GM20000 (cell line): ENCODE data around the gene ST6GALNAC3.

Experiments
- DNase-seq: peaks from one replicate; pipeline ENCODE4 v3.0.0; 2012; ENCODE audit warnings: low spot score
- CTCF ChIP-seq: IDR thresholded peaks from 2 replicates; pipeline ENCODE4 v1.5.1; 2012; ENCODE audit warnings: mild to moderate bottlenecking, control low read depth; ENCODE audit errors: extremely low read depth, missing control alignments

ST6GALNAC3 gene

GRCh38 chr1:76279101-76279748, 204.7 kb downstream of the ST6GALNAC3 start:
- TF ChIP-seq CTCF, result no peak
- DNase-seq, result no peak

DNA sequence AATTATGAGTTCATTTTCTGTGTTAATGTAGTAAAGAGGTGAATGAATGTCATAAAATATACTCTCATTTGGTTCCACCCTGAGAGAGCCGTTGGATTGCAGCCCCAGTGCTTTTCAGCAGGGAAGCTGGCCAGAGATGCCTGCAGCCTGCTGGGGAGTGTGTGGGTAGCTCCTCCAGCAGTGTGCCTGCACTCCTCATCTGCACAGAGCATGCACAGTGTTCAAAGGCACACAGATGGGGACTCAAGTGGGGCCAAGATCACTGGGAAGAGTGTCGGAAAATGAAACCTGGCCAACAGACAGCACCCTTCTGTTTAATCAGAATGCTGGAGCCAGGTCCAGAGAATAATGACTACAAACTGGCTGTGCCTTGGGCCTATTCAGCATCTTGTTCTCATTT, 206.8 kb downstream of the ST6GALNAC3 start:
- no peak for DNase-seq
- no peak for TF ChIP-seq CTCF

DNA sequence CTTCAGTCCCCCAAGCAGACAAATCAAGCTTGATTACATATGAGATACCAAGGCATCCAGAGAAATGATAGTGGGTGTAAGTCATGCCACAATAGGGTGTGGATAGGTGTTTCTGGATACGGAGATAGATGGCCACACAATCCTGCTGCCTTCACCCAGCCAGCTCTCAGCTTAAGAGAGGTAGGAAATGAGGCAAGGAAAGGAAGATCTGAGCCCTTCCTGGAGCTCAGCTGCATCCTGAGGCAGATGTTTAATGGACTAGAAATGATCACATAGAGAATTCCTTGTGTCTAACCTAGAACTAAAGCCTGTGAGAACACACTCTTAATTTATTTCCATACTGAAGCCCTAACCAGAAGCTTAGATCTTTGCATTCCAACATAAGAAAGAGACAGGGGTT, 210.3 kb downstream of the ST6GALNAC3 start:
- DNase-seq, result no peak
- no peak for TF ChIP-seq CTCF

DNA sequence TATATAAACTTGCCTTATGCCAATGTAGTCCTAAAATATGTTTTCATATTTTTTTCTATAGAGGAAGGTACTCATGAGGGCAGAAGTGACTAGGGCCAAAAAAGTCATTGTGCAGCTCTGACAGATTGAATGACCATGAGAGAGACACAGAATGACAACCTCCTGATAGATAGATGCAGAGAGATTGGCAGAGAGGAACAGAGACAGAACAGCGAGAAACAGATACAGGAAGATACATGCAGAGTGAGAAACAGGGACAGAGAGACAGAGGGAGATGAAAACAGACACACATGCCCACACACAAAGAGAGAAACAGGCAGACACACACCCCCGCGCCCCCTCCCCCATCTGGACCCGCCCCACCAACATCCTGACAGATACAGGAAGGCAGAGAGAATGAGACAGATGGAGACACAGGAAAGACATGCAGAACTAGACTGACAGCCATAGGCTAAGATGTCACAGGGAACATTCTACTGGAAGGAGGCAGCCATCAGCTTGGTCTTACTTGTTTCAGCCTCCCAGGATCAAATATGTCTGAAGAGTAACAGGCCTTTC, 211.1 kb downstream of the ST6GALNAC3 start:
- no peak for DNase-seq
- TF ChIP-seq CTCF, result no peak

GRCh38 chr1:76287917-76288316, 213.4 kb downstream of the ST6GALNAC3 start:
- DNase-seq, result no peak
- TF ChIP-seq CTCF, result no peak

- TF ChIP-seq CTCF, result no peak
- DNase-seq, result no peak
These were observed 214.4 kb downstream of the ST6GALNAC3 start for GRCh38 chr1:76288758-76289483.

DNA sequence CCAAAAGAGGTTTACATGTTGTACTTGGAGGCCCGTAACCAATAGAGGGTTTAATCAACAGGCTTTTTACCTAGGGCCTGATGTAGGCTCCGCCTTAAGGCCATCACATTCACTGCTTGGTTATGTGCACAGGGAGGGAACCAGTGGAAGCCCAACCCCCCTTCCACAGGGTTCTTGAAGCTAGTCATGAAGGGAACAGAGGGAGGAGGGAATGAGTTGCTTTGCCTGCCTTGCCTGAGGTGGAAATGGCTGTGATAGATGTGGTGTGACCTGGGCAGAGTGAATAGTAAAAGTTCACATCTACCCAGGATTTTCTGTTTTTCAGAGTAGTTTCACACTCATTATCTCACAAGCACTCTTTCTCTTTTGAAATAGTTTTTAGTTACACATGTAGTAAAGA, 215.1 kb downstream of the ST6GALNAC3 start:
- TF ChIP-seq CTCF, result no peak

More for the DNA sequence above, 215.1 kb downstream of the ST6GALNAC3 start:
- DNase-seq, result no peak
